NCI-H2029 (cell line): Measurements from ENCODE around the gene PLCH1.

ENCODE experiments used
- DNase-seq: peaks from one replicate; lab custom pipeline; 2025; lab: John Stamatoyannopoulos, UW

The PLCH1 gene

DNA sequence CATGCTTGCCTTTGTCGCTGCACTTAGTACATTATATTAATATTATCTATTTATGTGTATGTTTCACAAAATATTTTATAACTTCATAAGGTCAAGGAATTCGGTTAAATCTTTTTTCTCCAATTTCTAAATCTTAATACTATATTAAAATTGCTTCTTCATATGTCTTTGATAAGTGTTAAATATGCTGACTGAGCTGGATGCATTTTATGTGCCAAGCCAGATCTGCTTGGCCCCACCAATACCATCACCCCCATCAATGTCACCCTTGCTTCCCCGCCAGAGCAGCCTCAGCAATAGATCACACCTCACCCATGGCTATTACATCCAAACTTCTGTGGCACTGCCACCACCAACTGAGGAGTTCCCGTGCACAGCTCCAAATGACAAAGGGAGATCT is 287.3 kb downstream of the PLCH1 start:
- no peak for DNase-seq

GRCh38 chr3:155455765-155456164 is 289.1 kb downstream of the PLCH1 start:
- DNase-seq: no peak

DNA sequence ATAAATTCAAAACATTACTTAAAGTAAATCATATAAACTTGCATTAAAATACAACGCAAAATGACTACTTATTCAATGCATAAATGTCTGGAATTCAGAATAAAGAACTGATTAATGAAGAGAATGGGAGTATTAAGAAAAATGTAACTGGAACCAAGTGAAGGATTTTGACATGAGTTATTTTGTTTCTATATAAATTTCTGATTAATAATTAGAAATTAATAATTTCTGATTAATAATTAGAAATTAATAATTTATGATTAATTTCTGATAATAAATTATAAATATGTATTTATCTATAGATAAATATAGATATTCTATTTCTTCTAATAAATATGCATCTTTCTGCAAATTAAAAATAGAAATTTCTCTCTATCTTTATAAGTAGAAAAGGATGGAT is 291.4 kb downstream of the PLCH1 start:
- DNase-seq: no peak

GRCh38 chr3:155449613-155450267 is 295.1 kb downstream of the PLCH1 start:
- DNase-seq: no peak

GRCh38 chr3:155448531-155448930 is 296.3 kb downstream of the PLCH1 start:
- no peak for DNase-seq

DNA sequence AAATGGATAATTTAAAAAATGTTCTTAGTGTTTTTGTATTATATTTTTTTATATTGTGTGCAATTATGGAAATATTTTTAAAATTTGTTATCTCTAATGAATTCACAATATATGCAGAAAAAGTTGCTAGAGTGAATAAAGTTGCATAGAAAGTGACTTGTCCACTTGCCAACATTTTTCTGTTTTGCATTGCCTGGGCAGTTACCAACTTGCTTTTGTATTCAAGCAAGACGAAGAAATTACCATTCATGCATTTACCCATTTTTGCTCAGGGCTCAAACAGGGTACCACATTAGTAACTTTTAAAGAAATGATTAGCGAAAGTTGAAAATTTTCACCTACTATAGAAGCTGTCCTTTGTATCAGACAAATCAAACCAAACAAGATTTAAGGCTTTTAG is 298.5 kb downstream of the PLCH1 start:
- no peak for DNase-seq

- no peak for DNase-seq
These were observed 300.1 kb downstream of the PLCH1 start for GRCh38 chr3:155444771-155445170.

GRCh38 chr3:155443815-155444214 is 301.1 kb downstream of the PLCH1 start:
- DNase-seq: no peak

- no peak for DNase-seq
These were observed 302.8 kb downstream of the PLCH1 start for GRCh38 chr3:155442072-155442471.

- no peak for DNase-seq
These were observed 303.4 kb downstream of the PLCH1 start for GRCh38 chr3:155441506-155441905.

DNA sequence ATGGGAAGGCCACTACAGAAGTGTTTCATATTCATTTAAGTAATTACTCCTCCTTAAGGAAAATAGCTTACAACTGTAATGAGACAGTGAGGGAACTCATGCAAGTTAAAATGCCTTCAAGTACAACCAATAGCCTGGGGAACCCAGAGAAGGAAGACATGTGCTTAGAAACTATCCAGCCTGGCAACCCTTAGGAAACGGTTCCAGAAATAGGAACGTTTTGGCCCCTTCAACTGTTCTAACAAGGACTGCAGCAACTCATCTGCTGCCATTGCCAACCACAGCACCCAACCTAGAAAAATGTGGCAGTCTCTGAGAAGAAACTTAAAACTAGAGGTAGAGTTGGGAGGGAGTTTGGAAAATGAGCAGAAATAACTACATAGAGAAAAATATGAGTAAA is 303.8 kb downstream of the PLCH1 start:
- no peak for DNase-seq

DNA sequence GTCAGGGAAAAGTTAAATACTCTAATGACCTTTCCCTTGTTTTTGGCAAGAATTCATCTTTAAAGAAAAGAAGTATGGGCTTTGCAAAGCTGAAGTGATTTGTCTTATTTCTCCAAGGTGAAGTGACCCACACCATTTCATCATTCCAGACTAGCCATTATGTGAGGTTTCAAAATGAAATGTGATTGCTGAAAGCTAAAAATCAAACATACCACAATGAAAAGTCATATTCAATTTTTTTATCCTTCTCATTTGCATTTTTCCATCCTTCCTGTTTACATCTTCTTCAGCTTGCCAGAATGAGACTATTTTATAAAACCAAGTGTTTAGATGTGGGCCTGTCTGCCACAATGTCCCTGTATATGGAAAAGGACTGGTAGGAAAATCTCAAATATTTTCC is 309.1 kb downstream of the PLCH1 start:
- DNase-seq: no peak

DNA sequence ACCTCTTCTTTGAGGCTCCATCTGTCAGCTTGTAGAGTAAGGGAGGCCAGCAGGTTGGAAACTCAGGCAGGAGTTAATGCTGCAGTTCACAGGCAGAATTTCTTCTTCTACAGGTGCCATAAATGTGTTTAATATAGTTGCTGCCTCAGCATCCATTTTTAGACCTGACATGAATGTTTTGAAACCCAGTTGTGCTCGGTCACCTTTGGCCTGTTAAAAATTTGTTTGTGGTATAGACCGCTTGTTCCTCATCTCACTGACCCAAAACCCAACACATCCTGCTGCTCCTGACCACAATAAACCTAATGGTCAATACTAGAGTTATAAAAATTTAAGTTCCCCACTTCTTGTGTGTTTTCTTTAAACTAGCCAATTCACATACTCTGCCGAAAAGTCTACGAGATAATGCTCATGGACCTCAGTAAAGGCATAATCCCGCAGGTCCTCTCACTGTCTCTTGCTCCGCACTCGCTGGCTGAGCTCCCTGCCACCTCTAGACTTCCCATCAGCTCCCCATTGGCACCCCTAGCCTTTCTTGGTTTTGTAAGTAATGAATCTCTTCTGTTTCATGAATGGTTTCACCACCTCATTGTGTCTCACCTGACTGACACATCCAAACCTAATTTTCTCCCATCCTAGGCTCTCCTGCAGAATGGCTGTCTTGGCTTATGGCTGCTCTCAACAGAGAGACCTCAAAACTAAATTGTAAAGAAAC is 312.9 kb downstream of the PLCH1 start:
- DNase-seq: no peak

- DNase-seq: no peak
These were observed 316.3 kb downstream of the PLCH1 start for GRCh38 chr3:155428563-155428962.

GRCh38 chr3:155426524-155427230 is 318.2 kb downstream of the PLCH1 start:
- DNase-seq: no peak

GRCh38 chr3:155425396-155425795 is 319.5 kb downstream of the PLCH1 start:
- no peak for DNase-seq

DNA sequence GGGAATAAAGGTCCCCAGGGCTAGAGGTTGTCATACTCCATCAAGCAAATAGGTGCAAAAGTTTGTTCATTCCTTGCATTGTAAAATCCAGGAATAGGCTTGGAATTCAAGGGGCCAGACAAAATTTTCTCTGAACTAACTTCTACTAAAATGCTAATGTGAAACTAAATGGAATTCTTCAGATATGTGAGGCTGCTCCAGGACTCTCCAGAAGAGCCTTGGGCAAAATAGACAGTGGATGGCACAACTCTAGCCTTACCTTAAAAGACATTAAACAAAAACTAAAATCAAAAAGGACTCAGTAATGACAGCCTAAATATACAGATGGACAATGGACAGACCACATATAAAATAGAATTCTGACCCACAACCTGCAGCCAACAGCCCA is 320.6 kb downstream of the PLCH1 start:
- no peak for DNase-seq

- no peak for DNase-seq
These were observed 321.1 kb downstream of the PLCH1 start for GRCh38 chr3:155423526-155424322.

DNA sequence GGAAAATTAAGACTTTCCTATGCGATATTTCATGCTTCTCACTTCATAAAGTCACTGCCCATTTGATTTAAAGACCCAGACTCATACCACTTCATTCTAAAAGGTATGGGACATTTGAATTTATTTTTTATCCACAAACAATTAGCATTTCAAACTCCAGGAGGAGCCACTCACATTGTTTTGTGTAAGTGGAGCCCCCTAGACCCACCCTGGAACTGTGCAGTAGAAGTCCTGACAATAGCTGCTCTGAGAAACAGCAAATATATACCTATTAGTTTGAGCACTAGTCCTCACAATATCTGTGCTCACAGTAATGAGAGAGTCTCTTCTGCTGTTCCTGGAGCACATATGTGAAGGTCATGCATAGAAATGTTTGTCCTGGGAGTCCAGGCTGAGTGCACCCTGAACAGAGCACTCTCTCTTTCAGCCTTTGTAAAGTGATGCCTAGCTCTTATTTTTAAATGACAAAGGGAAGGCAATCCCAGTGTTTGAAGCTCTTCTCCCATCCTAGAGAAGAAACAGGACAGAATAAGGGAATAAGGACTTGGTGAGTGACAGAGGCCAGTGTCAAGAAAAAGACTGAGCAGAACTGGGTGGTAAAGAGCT is 323.9 kb downstream of the PLCH1 start:
- DNase-seq: no peak

DNA sequence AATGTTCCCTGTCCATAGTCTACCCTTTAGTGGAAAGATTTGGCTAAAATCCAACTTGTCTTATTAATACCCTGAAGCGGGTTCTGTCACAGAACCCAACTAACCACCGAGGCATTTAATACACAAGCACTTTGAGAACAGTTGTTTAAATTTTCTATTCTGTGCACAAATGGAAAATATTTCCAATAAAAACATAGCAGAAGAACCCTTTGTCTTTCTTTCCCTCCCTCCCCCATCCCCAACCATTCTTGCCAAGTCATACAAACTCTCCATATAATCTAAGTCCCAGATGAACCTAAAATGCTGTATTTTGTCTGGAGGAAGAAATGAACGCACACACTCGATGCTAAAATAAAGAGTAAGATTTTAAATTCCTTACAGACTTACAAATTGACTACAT is 324.5 kb downstream of the PLCH1 start:
- no peak for DNase-seq

DNA sequence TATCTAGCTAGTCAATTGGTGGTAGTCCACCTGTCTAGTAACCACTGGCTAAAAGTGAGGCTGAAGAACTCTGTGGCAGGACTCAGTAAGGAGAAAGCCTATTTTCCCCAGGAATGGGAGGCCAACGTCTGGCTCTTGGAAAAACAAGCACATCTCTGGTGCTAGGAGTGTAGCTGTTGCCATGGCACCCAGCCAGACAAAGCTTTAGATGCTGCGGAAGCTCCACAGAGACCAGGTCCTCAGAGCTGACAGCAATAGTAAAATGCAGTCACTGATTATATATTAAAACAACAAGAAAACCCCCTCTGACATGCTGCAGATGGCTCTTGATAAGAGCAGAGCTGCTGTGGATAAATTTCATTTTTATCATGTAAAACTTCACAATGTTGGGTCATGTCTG is 326.5 kb downstream of the PLCH1 start:
- DNase-seq: no peak

- no peak for DNase-seq
These were observed 327.8 kb downstream of the PLCH1 start for GRCh38 chr3:155417119-155417517.
